ENCODE data around the gene IL18R1.

GRCh38 chr2:102433973-102434654, 78.5 kb downstream of the IL18R1 start:
- TF ChIP-seq JUND (IDR thresholded peaks at IDR 0.05) (no peak), TAF1 (conservative IDR thresholded peaks at IDR 0.05) (no peak), CTCF (IDR thresholded peaks at IDR 0.05; ENCODE audit: low read depth, low read length, missing input control) (no peak), RAD21 (IDR thresholded peaks at IDR 0.05) (no peak), RXRA (IDR thresholded peaks at IDR 0.05) (no peak), SP1 (IDR thresholded peaks at IDR 0.05) (no peak), MAX (IDR thresholded peaks at IDR 0.05) (no peak), FOXA2 (IDR thresholded peaks at IDR 0.05) (no peak), ATF3 (IDR thresholded peaks at IDR 0.05) (no peak), HNF4A (conservative IDR thresholded peaks at IDR 0.05) (no peak), REST (IDR thresholded peaks at IDR 0.05) (no peak), ZBTB33 (IDR thresholded peaks at IDR 0.05) (no peak), YY1 (IDR thresholded peaks at IDR 0.05) (no peak), FOXA1 (IDR thresholded peaks at IDR 0.05) (no peak)
